Measurements from ENCODE around the gene TECPR2. TPM values are rescaled to one million over a fixed set of nuclear protein-coding genes. Genes with fewer than 3 reads are reported as not detected.

TECPR2 gene
- total RNA-seq, 1 experiment from 2014 or later: 9.3 TPM

- H3K36me3 Mint-ChIP-seq (ENCODE audit: insufficient read depth, unreplicated experiment): no peaks in the 10 kb centered on the region
- TF ChIP-seq CTCF (IDR thresholded peaks at IDR 0.05; ENCODE audit: insufficient read depth in 1 of 2, low read depth in 1 of 2, low read length in 1 of 2, severe bottlenecking in 1 of 2, unreplicated experiment in 1 of 2): no peak
- Histone ChIP-seq H3K4me3 (ENCODE audit: low read depth, low read length) (no peak overlapping the region), H3K9me3 (no peaks in the 10 kb centered on the region), H3K4me1 (peaks cover 3% of the 10 kb centered on the region; the same call in 1 of the 2 replicates), H3K36me3 (ENCODE audit: control insufficient read depth, insufficient read depth, low read length) (no peaks in the 10 kb centered on the region), H3K27me3 (replicated peaks; ENCODE audit: control insufficient read depth, insufficient read depth, low read length) (no peaks in the 10 kb centered on the region)
- H3K27ac Mint-ChIP-seq (ENCODE audit: unreplicated experiment): no peak overlapping the region
- DNase-seq: no peak
- no TSS peak for BruUV-seq (replicated peaks)
- H3K27me3 Mint-ChIP-seq (ENCODE audit: insufficient read depth, unreplicated experiment): no peaks in the 10 kb centered on the region
- H3K4me1 Mint-ChIP-seq (ENCODE audit: low read depth, unreplicated experiment): peaks cover 10% of the 10 kb centered on the region
- intact Hi-C loops (cut with micrococcal nuclease; ENCODE audit: unreplicated experiment): no loop called here
- no peak overlapping the region for H3K4me3 Mint-ChIP-seq (ENCODE audit: unreplicated experiment)
- no peaks in the 10 kb centered on the region for H3K9me3 Mint-ChIP-seq (ENCODE audit: unreplicated experiment)
- POLR2A ChIA-PET: no interaction called here
- CTCF ChIA-PET: no interaction called here
Measured at GRCh38 chr14:102530828-102531478, 168.2 kb downstream of the TECPR2 start.

- TF ChIP-seq CTCF (IDR thresholded peaks at IDR 0.05; ENCODE audit: insufficient read depth in 1 of 2, low read depth in 1 of 2, low read length in 1 of 2, severe bottlenecking in 1 of 2, unreplicated experiment in 1 of 2): no peak
- Mint-ChIP-seq H3K27me3 (ENCODE audit: insufficient read depth, unreplicated experiment) (no peaks in the 10 kb centered on the region), H3K4me1 (ENCODE audit: low read depth, unreplicated experiment) (peaks cover 9% of the 10 kb centered on the region), H3K27ac (ENCODE audit: unreplicated experiment) (no peak overlapping the region), H3K9me3 (ENCODE audit: unreplicated experiment) (no peaks in the 10 kb centered on the region), H3K36me3 (ENCODE audit: insufficient read depth, unreplicated experiment) (no peaks in the 10 kb centered on the region), H3K4me3 (ENCODE audit: unreplicated experiment) (no peak overlapping the region)
- Histone ChIP-seq H3K36me3 (ENCODE audit: control insufficient read depth, insufficient read depth, low read length) (no peaks in the 10 kb centered on the region), H3K27me3 (replicated peaks; ENCODE audit: control insufficient read depth, insufficient read depth, low read length) (no peaks in the 10 kb centered on the region), H3K9me3 (no peaks in the 10 kb centered on the region), H3K4me3 (ENCODE audit: low read depth, low read length) (no peak overlapping the region), H3K4me1 (peaks cover 9% of the 10 kb centered on the region; the same call in 1 of the 2 replicates)
- ChIA-PET POLR2A (no interaction called here), CTCF (no interaction called here)
- BruUV-seq (replicated peaks): no TSS peak
- no peak for DNase-seq
- intact Hi-C loops (cut with micrococcal nuclease; ENCODE audit: unreplicated experiment): no loop called here
Measured at GRCh38 chr14:102532204-102532658, 169.5 kb downstream of the TECPR2 start.

GRCh38 chr14:102537981-102538601 lies 175.3 kb downstream of the TECPR2 start:
- H3K4me1 Mint-ChIP-seq (ENCODE audit: low read depth, unreplicated experiment): no peaks in the 10 kb centered on the region
- no TSS peak for BruUV-seq (replicated peaks)
- POLR2A ChIA-PET: no interaction called here
- Histone ChIP-seq H3K4me3 (ENCODE audit: low read depth, low read length) (no peak overlapping the region), H3K9me3 (no peaks in the 10 kb centered on the region), H3K4me1 (peaks cover 10% of the 10 kb centered on the region; the same call in 1 of the 2 replicates), H3K27me3 (replicated peaks; ENCODE audit: control insufficient read depth, insufficient read depth, low read length) (no peaks in the 10 kb centered on the region), H3K36me3 (ENCODE audit: control insufficient read depth, insufficient read depth, low read length) (no peaks in the 10 kb centered on the region)
- intact Hi-C loops (cut with micrococcal nuclease; ENCODE audit: unreplicated experiment): no loop called here
- H3K36me3 Mint-ChIP-seq (ENCODE audit: insufficient read depth, unreplicated experiment): no peaks in the 10 kb centered on the region
- H3K9me3 Mint-ChIP-seq (ENCODE audit: unreplicated experiment): no peaks in the 10 kb centered on the region
- no peaks in the 10 kb centered on the region for H3K27me3 Mint-ChIP-seq (ENCODE audit: insufficient read depth, unreplicated experiment)
- no peak overlapping the region for H3K27ac Mint-ChIP-seq (ENCODE audit: unreplicated experiment)
- H3K4me3 Mint-ChIP-seq (ENCODE audit: unreplicated experiment): no peak overlapping the region
- no peak for DNase-seq
- TF ChIP-seq CTCF (IDR thresholded peaks at IDR 0.05; ENCODE audit: insufficient read depth in 1 of 2, low read depth in 1 of 2, low read length in 1 of 2, severe bottlenecking in 1 of 2, unreplicated experiment in 1 of 2): no peak
- CTCF ChIA-PET: interaction anchor here (0.6 kb wide), 1 partner anchor 14 kb away, joined by 4 read pairs; no protein-coding TSS in a partner anchor

Measured in Caco-2 (cell line).